GM21526 (cell line): ENCODE data around the gene MS4A10.
A peak's percentile ranks its signal among the peaks of the same experiment; 100 is the strongest.
"Not testable (repeated sequence)": the region's sequence is repeated elsewhere in the genome, so short reads cannot be mapped to it uniquely, and the experiment has no call there.

Experiments
- ATAC-seq: cut with Tn5 transposase; IDR thresholded peaks from one replicate; pipeline ENCODE4 v1.9.1; 2021; ENCODE audit warnings: moderate library complexity; ENCODE audit not compliant: unreplicated experiment, low FRiP score

MS4A10 gene

GRCh38 chr11:60821827-60822599 is 36.9 kb downstream of the MS4A10 start:
- ATAC-seq = no peak

- not testable (repeated sequence) for ATAC-seq
Measured at GRCh38 chr11:60823745-60824306, 38.7 kb downstream of the MS4A10 start.

- no peak for ATAC-seq
Measured at GRCh38 chr11:60825118-60825517, 40.0 kb downstream of the MS4A10 start.

- no peak for ATAC-seq
Measured at GRCh38 chr11:60825790-60826189, 40.7 kb downstream of the MS4A10 start.

GRCh38 chr11:60830478-60831142 is 45.5 kb downstream of the MS4A10 start:
- ATAC-seq = no peak

- ATAC-seq = no peak
Measured at GRCh38 chr11:60831143-60831500, 46.0 kb downstream of the MS4A10 start.

GRCh38 chr11:60831501-60832079 is 46.5 kb downstream of the MS4A10 start:
- no peak for ATAC-seq

- ATAC-seq = no peak
Measured at GRCh38 chr11:60834742-60835533, 49.8 kb downstream of the MS4A10 start.

GRCh38 chr11:60835534-60835846 is 50.4 kb downstream of the MS4A10 start:
- no peak for ATAC-seq

GRCh38 chr11:60836866-60837515 is 51.9 kb downstream of the MS4A10 start:
- no peak for ATAC-seq

- no peak for ATAC-seq
Measured at GRCh38 chr11:60838132-60838531, 53.0 kb downstream of the MS4A10 start.

- no peak for ATAC-seq
Measured at GRCh38 chr11:60840470-60841430, 55.6 kb downstream of the MS4A10 start.

- ATAC-seq = peak; percentile 79
Measured at GRCh38 chr11:60841797-60842667, 56.9 kb downstream of the MS4A10 start, which contains the start of gene CCDC86. CCDC86 (plus strand) TSS chr11:60842113; CDS start chr11:60842125, 12 bp downstream.

- ATAC-seq = no peak
Measured at GRCh38 chr11:60842668-60843600, 57.8 kb downstream of the MS4A10 start.

- ATAC-seq = no peak
Measured at GRCh38 chr11:60844045-60844869, 59.1 kb downstream of the MS4A10 start.

GRCh38 chr11:60844870-60845221 is 59.7 kb downstream of the MS4A10 start:
- ATAC-seq = no peak
